NCI-H446 treated with DMSO at 0.1 percent for 48 hours (cell line): ENCODE measurements around the gene CEP97.
"Not testable (repeated sequence)": the region's sequence is repeated elsewhere in the genome, so short reads cannot be mapped to it uniquely, and the experiment has no call there.

Experiments
- DNase-seq: peaks from one replicate; lab custom pipeline; 2025; lab: John Stamatoyannopoulos, UW

The CEP97 gene

GRCh38 chr3:101701696-101702634 lies 22.4 kb upstream of the CEP97 start:
- DNase-seq, result no peak

- DNase-seq, result no peak
These were observed 21.7 kb upstream of the CEP97 start for GRCh38 chr3:101702726-101703125.

GRCh38 chr3:101703169-101703568 lies 21.2 kb upstream of the CEP97 start:
- DNase-seq, result no peak

GRCh38 chr3:101704639-101705038 lies 19.8 kb upstream of the CEP97 start:
- DNase-seq, result not testable (repeated sequence)

GRCh38 chr3:101709126-101709525 lies 15.3 kb upstream of the CEP97 start:
- no peak for DNase-seq

GRCh38 chr3:101718455-101718854 lies 6.0 kb upstream of the CEP97 start:
- no peak for DNase-seq

- no peak for DNase-seq
These were observed 4.7 kb upstream of the CEP97 start for GRCh38 chr3:101719604-101720185.

- no peak for DNase-seq
These were observed 3.3 kb upstream of the CEP97 start for GRCh38 chr3:101720851-101721840.

- DNase-seq, result no peak
These were observed 1.8 kb upstream of the CEP97 start for GRCh38 chr3:101722394-101723173.

GRCh38 chr3:101725194-101725889 lies 928 bp downstream of the CEP97 start:
- peak; percentile 1 for DNase-seq

GRCh38 chr3:101725890-101726275 lies 1.5 kb downstream of the CEP97 start:
- no peak for DNase-seq

- no peak for DNase-seq
These were observed 5.2 kb downstream of the CEP97 start for GRCh38 chr3:101729586-101729985.

GRCh38 chr3:101730839-101731238 lies 6.4 kb downstream of the CEP97 start:
- DNase-seq, result no peak

GRCh38 chr3:101732240-101732641 lies 7.8 kb downstream of the CEP97 start:
- no peak for DNase-seq

GRCh38 chr3:101735833-101736232 lies 11.4 kb downstream of the CEP97 start:
- DNase-seq, result no peak

GRCh38 chr3:101741914-101742313 lies 17.5 kb downstream of the CEP97 start:
- DNase-seq, result not testable (repeated sequence)

- no peak for DNase-seq
These were observed 20.4 kb downstream of the CEP97 start for GRCh38 chr3:101744811-101745210.

GRCh38 chr3:101745934-101746333 lies 21.5 kb downstream of the CEP97 start:
- DNase-seq, result not testable (repeated sequence)

- DNase-seq, result not testable (repeated sequence)
These were observed 29.1 kb downstream of the CEP97 start for GRCh38 chr3:101753386-101754113.

GRCh38 chr3:101758224-101758623 lies 33.8 kb downstream of the CEP97 start:
- DNase-seq, result no peak
